Activated T-cell treated with anti-CD3 and anti-CD28 coated beads for 4 hours (primary cell): Measurements from ENCODE around the gene KIF6.
"Not testable (repeated sequence)": the region's sequence is repeated elsewhere in the genome, so short reads cannot be mapped to it uniquely, and the experiment has no call there.

Source experiments
- DNase-seq: peaks from one replicate; pipeline ENCODE4 v3.0.0-alpha.2; 2020

Gene KIF6

DNA sequence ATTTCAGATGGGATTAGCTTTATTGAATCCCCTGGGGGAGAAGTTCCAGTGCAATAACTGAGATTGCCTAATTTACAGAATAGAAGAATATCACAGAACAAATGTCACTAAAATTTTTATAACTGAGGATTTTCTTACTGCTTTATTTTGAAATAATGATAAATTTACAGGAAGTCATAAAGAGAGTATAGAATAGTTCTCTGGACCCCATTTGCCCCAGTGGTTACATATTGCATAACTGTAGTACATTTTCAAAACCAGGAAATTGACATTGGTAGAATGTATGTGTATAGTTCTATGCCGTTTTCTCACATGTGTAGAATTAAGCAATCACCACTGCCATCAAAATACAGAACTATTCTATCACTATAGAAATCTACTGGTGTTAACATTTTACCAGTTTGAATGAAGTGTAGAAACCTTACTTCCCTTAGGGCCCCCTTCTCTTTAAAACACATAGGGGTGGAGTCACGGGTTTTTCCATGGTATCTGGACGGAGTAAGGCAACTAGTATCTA, 18.3 kb downstream of the KIF6 start:
- DNase-seq = no peak

DNA sequence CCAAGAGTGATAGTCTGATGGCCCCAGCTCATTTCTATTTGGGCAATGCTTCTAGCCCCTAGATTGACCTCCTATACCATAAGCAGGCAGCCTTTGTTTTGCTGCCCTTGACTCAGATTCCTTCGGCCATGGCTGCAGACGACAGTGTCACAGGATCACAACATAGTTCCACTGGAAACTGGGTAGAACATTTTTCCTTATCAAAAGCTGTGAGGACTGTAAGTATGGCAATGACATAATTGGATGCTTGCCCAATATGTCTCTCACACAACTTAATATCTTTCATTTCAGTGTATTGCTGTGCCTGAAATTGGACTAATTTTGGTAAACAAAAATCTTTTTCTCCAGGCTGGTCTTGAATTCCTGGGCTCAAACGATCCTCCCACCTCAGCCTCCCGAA, 22.9 kb downstream of the KIF6 start:
- no peak for DNase-seq

DNA sequence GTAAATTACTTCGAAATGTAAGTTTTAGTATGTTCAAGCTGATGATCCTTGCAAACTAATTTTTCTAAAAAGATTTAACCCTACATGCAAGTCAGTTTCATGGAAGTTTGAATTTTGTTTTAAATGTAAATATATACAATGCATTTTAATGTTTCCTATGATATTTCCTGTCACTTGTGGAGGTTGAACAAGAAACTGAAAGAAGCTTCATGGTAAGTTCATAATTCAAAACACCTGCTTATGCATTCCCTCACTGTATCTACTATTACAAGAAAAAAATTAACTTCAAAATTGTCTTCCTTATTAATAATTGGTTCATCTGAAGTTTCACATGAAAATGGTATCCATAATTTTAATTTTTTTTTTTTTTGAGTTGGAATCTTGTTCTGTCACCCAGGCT, 24.8 kb downstream of the KIF6 start:
- no peak for DNase-seq

DNA sequence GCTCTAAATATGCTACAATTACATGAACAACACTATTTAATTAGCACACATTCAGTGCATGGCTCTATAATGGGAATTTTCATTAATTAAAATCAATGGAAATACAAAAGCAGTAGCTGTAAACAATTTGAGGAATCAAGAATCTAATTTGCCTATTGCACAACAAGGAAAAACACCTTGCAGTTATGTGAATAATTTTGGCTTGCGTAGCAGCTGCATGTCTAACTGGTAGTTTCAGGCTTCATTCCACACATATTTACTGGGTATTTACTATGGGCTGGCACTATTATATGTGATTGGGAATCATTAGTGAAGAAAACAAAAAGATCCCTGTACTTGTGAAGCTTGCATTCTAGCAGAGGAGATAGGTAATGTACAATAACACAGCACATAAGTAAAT, 26.4 kb downstream of the KIF6 start:
- DNase-seq = no peak

DNA sequence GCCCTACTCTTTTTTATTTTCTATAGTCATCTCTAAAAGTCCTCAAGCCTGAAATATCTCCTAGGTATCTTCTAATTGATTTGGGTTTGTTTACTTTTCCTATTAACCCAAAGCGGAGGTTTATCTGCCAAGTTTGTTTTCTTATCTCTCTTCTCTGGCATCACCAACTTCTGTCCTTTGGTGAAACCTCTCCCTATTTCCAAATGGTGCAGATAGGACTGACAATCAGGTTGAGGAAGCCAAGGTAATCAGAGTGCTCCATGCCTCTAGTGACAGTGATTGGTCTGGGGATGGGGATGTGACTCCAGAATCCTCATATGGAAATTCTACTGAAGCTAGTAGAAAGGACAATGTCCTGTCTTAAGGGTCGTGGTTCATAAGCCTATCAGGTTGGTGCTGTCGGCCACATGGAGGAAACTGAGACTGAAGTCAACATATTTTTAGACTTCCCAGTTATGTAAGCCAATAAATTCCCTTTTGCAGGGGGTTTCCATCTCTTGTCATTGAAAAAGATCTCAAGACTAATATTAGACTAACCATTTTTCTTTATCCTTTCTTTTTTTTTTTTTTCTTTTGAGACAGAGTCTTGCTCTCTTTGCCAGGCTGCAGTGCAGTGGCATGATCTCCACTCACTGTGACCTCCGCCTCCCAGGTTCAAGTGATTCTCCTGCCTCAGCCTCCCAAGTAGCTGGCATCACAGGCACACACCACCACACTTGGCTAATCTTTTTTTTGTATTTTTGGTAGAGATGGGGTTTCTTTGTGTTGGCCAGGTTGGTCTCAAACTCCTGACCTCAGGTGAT, 28.0 kb downstream of the KIF6 start:
- DNase-seq = no peak

DNA sequence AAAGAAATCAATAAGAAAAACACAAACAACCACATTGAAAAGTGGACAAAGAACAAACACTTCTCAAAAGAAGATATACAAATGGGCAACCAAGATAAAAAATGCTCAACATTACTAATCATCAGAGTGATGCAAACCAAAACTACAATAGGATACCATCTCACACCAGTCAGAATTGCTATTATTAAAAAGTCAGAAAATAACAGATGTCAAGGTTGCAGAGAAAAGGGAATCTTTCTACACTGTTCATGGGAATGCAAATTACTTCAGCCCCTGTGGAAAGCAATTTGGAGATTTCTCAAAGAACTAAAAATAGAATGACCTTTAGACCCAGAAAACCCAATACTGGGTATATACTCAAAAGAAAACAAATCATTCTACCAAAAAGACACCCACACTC, 29.8 kb downstream of the KIF6 start:
- no peak for DNase-seq

DNA sequence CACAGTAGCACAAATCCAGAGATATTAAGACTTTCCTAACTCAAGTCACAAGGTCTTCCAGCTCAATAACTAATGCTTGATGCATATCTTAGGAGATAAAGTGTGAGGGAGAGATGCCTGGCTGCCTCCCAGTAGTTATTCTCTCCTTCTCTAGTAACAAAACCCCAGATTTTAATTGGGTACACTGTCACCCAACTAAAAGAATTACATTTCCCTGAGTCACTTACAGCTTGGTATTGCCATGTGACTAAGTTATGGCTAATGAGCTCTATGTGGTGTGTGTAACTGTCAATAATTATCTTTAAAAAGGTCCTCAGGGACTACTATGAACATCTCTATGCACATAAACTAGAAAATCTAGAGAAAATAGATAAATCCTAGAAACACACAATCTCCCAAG, 32.0 kb downstream of the KIF6 start:
- no peak for DNase-seq

DNA sequence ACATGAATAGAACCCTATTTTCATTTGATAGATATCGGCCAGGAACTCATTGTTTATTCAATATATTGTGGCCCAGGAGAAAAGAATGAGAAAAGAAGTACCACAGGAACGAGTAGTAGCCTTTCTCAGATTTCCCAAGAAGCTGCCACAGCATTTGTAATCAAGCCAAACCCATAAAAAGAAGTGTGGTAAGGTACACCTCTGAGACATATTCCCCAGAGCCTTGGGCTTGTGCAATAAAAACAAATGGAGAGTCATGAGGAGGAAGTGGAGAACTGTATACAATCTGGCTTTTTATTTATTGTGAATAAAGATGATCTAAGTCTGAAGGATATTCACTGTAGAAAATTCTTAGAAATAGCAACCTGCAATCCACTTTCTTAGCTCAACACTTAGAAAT, 36.7 kb downstream of the KIF6 start:
- DNase-seq = no peak

DNA sequence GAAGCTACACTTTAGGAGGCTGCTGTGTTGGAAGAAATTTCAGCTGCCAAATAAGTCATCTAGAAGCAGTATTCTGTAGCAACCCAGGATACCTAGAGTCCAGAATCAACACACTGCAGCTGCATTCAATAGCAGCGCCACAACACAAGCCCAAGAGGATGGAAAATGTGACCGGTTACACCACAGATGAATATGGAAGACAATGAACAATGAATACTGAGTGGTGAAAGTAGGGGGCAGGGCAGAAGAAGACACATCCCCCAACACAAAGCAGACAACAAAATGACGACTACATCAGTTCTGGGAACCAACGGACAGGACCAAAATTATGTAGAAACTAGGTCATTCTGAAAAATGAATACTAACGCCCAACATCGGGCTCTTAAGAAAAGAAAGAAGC, 38.2 kb downstream of the KIF6 start:
- DNase-seq = no peak

DNA sequence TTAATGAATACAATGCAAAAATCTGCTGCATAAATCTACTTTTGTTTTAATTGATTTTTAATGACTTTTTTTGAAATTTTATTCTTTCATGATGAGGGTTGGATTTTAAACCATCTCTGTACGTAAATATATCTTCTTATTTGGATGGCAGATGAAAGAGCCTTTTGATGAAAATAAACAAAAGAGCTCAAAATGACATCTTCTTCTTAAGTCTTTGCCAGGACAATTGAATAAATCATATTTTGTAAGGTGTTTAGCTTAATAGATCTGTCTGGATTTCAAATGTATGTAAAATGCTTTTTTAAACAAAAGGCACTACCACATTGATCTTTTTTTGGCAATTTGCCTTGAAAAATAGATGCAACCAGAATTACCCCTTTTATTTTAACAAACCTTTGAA, 39.3 kb downstream of the KIF6 start:
- no peak for DNase-seq

DNA sequence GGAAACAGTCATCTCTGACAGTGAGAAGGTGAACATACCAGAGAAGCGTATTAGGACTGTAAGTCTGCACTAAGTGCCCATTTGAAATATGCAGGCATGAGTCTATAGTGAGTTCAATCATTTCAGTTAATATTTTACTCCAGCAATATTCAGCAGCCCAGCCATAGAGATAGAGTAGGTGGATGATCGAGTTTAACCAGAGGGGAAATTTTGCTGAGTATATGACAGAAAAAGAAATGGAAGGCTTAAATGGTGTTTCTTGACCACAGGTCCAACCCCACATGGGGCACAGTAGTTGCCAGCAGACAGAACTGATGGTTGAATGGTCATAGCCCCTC, 39.8 kb downstream of the KIF6 start:
- DNase-seq = no peak

DNA sequence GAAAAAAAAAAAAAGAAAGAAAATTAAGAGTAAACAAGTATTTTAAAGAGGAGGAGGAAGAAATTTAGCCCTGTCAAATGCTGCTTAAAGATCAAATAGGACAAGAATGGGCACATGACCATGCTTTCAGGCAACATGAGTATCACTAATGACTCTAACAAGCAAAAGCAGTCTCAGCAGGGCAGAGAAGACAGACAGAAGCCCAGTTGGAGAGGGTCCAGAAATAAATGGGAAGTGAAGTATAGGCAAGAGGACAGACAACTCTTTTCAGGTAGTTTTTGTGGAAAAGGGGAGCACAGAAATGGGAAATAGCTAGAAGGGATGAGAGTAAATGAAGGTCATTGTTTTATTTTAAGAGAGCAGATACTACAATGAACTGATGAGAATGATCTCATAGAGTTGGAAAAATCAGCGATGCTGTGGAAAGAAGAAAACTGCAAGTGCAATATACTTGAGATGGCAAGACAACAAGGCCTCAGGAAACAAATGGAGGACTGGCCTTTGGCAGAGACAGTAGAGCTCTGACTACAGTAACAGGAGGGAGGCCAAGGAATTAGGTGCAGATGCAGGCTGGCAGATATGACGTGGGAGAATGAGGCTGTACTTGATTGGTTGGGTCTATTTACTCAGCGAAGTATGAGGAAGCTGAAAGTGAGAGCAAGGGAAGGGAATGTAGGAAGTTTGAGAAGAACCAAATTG, 40.3 kb downstream of the KIF6 start:
- no peak for DNase-seq

DNA sequence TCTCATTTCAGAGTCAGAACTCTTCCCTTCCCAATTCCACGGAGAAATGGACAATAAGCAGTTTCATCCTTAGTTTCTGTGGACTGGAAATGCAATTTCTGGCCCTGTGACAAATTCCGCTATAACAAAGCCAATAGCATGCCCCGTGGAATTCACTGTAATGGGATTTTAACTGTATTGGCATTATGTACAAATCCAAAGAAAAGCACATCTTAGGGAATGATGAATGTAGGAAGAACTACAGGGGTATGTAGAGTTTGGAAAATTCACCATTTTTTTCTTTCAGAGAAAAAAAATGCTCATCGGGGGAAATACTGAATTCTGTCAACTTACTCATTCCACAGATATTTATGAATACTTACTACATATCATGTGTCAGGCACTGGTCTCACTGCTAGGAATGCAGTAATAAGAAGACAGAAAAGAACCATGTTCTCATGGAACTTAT, 43.5 kb downstream of the KIF6 start:
- DNase-seq = no peak

DNA sequence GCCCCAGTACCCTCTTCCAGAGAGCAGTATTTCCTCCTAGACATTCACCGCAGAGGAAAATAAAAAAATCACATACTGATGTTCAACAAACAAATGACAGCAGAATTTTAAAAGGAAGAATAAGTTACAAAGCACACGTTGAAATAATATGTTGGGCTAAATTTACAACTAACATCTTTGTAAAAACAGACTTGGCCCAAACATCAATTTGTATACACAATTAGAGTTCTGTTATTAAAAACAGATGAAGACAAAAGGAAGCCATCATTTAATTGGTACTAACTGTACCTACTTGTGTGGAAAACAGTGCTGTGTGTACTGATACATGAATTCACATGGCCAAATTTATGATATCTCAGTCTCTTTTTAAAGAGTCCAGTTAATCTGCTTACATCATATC, 46.3 kb downstream of the KIF6 start:
- DNase-seq = no peak

DNA sequence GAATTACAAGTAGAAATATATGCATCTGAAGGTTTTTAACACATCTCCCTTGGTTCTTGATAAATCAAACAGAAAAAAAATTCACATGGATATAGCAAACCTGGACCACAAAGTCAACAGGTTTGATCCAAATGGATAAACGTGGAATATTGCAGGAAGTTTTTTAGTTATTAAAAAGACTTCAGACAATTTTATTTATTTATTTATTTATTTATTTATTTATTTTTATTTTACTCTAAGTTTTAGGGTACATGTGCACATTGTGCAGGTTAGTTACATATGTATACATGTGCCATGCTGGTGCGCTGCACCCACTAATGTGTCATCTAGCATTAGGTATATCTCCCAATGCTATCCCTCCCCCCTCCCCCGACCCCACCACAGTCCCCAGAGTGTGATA, 47.9 kb downstream of the KIF6 start:
- not testable (repeated sequence) for DNase-seq

DNA sequence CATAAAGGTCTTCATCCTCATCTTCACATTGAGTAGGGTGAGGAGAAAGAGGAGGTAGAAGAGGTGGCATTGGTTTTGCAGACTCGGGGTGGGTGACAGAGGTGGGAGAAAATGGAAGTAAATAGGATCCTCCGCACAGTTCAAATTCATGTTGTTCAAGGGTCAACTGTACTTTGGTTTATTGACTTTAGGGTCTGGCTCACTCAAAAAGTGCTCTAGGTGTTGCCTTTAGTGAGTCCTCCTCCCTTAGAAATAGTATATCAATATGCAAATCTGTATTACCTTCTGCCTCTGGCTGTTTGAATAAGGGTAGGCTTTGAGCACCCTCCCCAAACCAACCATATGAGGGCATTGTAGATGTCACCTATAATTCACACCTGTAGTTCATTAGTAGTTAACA, 54.7 kb downstream of the KIF6 start:
- no peak for DNase-seq

DNA sequence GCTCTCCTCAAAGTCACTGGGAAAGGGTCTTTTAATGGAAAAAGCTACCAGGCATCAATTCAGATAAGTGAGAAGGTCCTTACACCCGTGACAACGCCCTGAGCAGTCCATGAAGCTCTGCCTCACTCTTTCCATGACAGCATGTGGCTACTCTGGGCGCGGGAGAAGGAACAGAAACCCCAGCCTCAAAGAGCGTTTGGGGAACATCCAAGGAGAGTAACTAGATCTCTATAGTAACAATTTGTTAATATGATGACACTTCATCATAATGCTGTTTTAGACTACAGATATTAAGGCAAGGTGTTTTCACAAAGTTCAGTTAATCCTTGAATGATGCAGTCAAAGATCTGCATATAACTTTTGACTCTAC, 55.2 kb downstream of the KIF6 start:
- DNase-seq = no peak

DNA sequence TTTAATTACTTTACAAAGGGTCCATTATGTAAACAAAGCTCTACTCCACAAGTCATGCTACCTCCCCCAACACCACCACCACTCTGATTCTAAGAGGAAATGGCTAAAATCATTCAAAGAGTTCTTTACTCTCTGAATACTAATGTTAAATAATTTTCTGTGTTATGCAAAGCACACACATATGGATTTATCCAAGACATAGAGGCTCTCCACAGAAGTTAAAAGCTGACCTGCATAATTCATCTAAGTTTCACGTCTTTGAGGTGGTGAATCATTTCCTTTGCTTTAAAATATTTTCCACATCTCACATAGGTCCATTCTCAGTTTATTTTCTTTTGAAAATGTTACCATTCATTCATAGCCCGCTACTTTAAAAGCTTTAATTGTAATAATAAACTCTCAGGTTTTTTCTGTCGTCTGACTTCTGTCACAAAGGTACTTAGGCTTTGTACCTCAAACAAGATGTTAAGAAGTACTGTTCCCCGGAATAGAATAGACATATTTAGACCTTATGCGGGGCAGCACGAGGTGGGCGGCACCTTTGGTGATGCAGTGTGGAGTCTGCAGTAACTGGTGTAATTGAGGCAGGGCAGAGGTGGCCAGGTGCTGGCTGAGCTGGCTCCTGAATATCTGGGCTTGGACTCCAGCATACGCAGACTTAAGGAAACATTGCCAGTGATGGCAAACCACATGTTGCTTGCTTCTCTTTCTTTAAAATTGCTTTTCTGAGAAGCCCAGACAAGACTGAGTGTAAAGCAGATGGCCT, 55.8 kb downstream of the KIF6 start:
- DNase-seq = no peak

DNA sequence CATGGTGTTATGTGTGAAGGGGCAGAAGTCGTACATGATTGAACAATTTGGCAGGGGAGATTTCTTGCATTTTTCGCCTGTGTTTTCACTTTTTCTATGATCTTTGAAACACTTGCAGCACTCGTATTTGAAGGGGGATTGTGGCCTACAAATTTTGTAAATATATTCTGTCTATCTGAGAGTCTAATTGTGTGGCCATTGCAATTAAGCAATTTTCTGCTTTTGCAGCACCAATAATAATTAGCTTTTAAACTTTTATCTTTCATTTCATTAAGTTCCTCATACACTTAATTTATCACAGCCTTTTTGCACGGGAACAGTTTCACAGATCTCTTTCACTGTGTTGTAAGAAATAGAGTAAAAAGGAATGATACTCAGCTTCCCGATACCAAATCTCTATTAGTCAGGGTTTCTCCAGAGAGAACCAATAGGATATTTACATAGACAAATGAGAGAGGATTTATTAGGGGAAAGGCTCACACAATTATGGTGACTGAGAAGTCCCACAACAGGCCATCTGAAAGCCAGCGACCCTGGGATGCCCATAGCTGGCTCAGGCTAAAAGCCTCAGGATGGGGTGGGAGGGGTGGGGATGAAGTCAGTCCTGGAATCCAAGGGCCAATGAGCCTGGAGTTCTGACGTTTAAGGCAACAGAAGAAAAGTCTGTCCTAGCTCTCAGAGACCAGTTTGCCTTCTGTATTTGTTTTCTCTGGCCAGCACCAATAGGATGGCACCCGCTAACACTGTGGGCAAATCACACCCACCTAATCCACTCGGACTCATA, 58.3 kb downstream of the KIF6 start:
- DNase-seq = no peak

DNA sequence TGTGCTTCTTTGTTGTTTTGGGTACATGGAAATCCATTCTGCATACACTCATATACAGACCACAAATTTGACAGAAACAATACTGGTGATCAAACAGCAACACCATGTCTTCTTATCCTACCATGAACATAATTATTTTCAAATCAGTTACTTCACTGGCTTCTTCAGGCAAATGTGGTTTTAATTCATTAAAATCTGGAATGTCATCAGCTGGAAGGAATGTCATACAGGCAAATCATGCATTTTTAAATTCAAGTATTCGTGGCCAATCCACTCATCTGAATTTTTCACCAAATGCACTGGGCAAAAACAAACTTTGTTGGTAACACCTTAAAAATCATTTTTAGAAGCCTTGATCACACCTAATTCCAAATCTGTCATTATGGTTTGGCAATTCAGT, 59.3 kb downstream of the KIF6 start:
- DNase-seq = no peak

DNA sequence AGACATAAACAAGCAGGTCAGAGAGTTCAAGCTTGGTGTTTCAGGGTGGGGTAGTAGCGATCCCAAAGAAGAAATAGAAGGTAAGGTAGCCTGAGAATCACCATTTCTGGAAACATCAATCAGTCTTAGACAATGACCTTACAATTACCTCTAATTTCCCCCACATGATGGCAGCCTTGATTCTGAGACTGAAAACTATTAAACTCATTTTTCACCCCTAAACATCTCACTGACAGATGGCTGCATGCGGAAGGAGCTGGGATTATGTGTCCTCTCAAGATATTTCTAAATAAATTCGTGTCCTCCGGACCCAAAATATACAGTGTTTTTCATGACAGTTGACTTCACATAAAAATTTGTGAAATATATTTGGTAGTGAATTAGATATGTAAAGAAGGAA, 61.0 kb downstream of the KIF6 start:
- no peak for DNase-seq

DNA sequence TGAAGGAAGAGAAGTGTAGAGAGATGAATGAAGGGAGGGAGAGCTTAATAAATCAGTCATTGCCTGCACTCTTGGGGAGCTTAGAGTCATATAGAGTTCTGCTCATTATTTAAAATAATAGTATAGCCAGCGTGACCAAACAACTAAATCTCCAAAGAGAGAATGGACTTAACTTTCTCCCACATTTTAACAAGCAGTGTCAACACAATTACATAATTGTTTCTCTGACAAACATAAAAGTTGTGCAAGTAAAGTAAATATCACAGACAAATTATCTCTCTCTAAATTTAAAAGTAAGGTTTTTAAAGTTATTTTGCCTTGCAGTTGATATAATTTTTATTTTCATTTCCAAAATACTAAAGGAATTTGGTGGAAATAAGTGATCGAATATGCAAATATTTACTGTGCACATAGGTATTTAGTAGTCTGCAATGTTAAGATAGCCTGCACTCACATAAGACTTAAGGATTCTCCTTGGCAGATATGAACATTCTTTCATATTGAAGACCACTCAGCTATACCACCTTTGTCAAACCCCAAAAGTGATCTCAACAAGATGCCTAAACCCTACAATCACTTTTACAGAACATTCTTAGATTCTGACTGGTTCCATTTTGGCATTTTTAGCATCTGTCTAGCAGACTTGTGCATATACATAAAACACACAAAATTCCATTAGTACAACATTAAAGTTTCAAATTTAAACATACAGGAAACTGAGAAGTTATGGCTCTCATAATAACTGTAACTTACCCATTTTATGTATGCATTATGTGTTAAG, 67.7 kb downstream of the KIF6 start:
- DNase-seq = no peak
